Neural cell (in vitro differentiated cells): ENCODE data around the gene ENO1.
"Not testable (repeated sequence)": the region's sequence is repeated elsewhere in the genome, so short reads cannot be mapped to it uniquely, and the experiment has no call there.

Experiments used
- CTCF ChIP-seq: fragments of 450-650 bp; IDR thresholded peaks from 2 replicates; pipeline ENCODE4 v1.5.1; 2014; ENCODE audit warnings: antibody characterized with exemption, mild to moderate bottlenecking, moderate library complexity; ENCODE audit not compliant: poor library complexity, severe bottlenecking
- EZH2 ChIP-seq: fragments of 200-600, 300-800 bp; shearing (Covaris generic), sonication (generic); IDR thresholded peaks from 2 replicates; pipeline ENCODE4 v1.6.1; 2014; ENCODE audit warnings: antibody characterized with exemption, low read length, borderline replicate concordance, mild to moderate bottlenecking; ENCODE audit not compliant: insufficient read depth, poor library complexity, severe bottlenecking
- POLR2AphosphoS5 ChIP-seq: IDR thresholded peaks from 2 replicates; pipeline ENCODE4 v1.6.1; 2012
- RAD21 ChIP-seq: fragments of 450-650 bp; conservative IDR thresholded peaks from 2 replicates; pipeline ENCODE4 v1.6.1; 2014; ENCODE audit warnings: antibody characterized with exemption, mild to moderate bottlenecking, moderate library complexity
- REST ChIP-seq: IDR thresholded peaks from 2 replicates; pipeline ENCODE4 v1.6.1; 2012; ENCODE audit warnings: borderline replicate concordance

- TF ChIP-seq CTCF, EZH2, POLR2AphosphoS5, REST, RAD21: not testable (repeated sequence)
Measured at GRCh38 chr1:8818789-8819188, 59.7 kb downstream of the ENO1 start.
